Measurements from ENCODE around the gene CENPX.

CENPX gene

DNA sequence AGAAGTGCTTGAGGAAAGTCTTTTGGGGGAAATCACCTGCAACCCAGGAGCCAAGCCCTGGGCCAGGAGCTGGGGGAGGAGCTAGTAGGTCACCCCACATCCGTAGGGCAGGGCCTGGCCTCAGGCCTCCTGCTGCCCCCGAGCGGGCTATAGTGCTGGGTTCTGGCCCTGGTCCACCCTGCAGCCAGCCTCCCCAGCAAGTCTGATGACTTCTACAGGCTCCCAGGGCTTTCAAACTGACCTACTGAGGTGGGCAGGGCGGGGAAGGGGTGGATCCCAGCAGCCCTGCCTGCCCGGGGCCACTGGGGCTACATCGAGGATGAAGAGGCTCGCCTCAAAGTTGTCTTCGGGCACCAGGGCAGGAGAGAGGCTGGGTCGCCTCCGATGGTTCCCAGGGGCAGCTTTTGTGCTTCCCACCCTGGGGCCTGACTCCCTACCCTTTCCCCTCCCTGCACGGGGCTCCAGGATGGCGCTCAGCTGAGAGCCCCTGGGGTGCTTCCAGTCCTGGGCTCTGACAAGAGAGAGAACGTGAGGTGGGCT, 5.0 kb downstream of the CENPX start:
- TF ChIP-seq, protein P1, sequence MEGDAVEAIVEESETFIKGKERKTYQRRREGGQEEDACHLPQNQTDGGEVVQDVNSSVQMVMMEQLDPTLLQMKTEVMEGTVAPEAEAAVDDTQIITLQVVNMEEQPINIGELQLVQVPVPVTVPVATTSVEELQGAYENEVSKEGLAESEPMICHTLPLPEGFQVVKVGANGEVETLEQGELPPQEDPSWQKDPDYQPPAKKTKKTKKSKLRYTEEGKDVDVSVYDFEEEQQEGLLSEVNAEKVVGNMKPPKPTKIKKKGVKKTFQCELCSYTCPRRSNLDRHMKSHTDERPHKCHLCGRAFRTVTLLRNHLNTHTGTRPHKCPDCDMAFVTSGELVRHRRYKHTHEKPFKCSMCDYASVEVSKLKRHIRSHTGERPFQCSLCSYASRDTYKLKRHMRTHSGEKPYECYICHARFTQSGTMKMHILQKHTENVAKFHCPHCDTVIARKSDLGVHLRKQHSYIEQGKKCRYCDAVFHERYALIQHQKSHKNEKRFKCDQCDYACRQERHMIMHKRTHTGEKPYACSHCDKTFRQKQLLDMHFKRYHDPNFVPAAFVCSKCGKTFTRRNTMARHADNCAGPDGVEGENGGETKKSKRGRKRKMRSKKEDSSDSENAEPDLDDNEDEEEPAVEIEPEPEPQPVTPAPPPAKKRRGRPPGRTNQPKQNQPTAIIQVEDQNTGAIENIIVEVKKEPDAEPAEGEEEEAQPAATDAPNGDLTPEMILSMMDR (IDR thresholded peaks at IDR 0.05; ENCODE audit: low read depth, low read length, missing control alignments): no peak
- H3K4me3 ChIP-seq (ENCODE audit: low read depth, low read length): no peak overlapping the region
- DNase-seq (ENCODE audit: low read depth): no peak
- in situ Hi-C loops (cut with HindIII; ENCODE audit: low sequenced_read_pairs): no loop called here

DNA sequence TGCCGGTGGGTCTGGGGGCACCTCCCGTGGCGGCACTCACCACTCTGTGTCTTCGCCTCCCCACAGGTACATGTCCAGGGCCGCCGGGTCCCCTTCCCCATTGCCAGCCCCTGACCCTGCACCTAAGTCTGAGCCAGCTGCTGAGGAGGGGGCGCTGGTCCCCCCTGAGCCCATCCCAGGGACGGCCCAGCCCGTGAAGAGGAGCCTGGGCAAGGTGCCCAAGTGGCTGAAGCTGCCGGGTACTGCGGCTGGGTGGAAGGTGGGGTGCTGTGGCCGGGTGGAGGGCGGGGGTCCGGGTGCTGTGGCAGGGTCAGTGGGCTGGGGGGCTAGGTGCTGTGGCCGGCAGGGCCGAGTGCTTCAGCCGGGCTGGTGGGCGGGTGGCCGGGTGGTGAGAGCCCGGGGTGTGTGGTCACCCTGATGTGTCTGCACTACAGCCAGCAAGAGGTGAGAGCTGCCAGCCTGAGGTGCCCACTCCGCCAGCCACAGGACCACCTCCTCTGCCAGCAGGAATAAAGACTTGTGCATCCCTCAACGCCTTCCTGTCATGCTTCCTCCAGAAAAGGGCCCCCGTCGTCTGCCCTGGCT, 5.7 kb downstream of the CENPX start:
- TF ChIP-seq, protein P1 (IDR thresholded peaks at IDR 0.05; ENCODE audit: low read depth, low read length, missing control alignments): no peak
- DNase-seq (ENCODE audit: low read depth): no peak
- no peak overlapping the region for H3K4me3 ChIP-seq (ENCODE audit: low read depth, low read length)
- in situ Hi-C loops (cut with HindIII; ENCODE audit: low sequenced_read_pairs): no loop called here

- in situ Hi-C loops (cut with HindIII; ENCODE audit: low sequenced_read_pairs): no loop called here
- DNase-seq (ENCODE audit: low read depth): no peak
- no peak overlapping the region for H3K4me3 ChIP-seq (ENCODE audit: low read depth, low read length)
- TF ChIP-seq, protein P1 (IDR thresholded peaks at IDR 0.05; ENCODE audit: low read depth, low read length, missing control alignments): no peak
These were observed 6.4 kb downstream of the CENPX start for GRCh38 chr17:82016061-82016874.

DNA sequence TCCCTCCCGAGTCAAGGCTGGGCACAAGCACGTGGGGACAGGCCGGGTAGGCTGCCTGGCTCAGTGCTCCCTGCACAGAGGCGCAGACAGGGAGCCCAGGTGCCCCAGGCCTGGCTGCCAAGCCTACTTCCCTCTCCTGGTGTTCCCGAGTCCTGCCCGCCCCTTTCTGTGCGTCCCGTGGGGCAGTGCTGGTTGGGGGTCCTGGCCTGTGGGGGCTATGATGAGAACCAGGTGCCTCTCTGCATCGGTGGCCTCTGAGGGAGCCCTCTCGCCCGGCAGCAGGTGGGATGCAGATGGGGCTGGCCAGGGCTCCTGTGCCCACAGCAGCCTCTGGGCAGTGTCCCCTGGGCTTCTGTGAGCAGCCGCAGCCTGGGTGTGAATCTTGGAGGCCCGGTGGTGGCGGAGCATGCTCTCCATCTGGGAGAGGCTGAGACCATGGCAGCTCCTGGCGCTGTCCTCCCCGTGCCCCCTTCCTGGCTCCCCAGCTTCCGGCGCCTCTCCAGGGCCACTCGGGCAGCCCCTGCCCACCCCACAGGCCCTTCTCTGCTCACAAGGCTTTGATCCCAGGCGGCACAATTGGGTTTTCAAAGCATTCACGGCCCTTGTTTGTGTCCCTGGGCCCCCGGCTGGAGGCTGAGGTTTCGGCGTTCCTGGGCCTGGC, 7.2 kb downstream of the CENPX start:
- TF ChIP-seq, protein P1 (IDR thresholded peaks at IDR 0.05; ENCODE audit: low read depth, low read length, missing control alignments): no peak

DNA sequence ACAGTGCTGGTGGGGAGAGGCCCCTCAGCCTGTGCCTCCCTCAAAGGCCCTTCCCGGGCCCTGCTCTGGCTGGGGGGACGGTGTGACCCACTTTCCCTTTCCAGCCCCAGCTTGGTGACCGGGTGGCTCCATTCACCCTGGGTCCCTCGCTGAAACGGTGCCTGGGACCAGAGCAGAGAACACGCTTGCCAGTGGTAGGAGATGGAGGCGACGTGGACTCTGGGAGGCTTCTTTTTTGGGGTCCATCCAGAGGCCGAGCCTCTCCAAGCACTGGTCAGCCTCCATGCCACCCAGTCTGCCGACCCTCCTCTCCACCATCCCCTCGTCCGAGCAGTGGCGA, 7.7 kb downstream of the CENPX start:
- no peak overlapping the region for H3K4me3 ChIP-seq (ENCODE audit: low read depth, low read length)
- TF ChIP-seq, protein P1 (IDR thresholded peaks at IDR 0.05; ENCODE audit: low read depth, low read length, missing control alignments): no peak
- DNase-seq (ENCODE audit: low read depth): no peak
- in situ Hi-C loops (cut with HindIII; ENCODE audit: low sequenced_read_pairs): no loop called here

More for the DNA sequence above, 7.2 kb downstream of the CENPX start:
- in situ Hi-C loops (cut with HindIII; ENCODE audit: low sequenced_read_pairs): no loop called here
- DNase-seq (ENCODE audit: low read depth): no peak
- H3K4me3 ChIP-seq (ENCODE audit: low read depth, low read length): no peak overlapping the region

DNA sequence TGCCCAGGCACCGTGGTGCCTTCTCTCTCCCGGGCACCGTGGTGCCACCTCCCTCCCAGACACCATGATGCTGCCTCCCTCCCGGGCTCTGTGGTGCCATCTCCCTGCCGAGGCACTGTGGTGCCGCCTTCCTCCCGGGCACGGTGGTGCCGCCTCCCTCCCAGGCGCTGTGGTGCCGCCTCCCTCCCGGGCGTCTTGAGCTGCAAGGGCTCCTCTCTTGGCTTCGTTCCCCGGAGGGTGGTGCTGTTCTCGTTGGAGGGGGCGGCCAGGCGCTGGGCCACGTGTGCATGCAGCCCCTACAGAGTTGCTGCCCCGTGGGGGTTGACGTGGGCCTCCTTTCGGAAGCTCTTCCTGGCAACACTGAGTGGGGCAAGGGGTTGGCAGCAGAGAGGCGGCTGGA, 8.2 kb downstream of the CENPX start:
- in situ Hi-C loops (cut with HindIII; ENCODE audit: low sequenced_read_pairs): no loop called here
- DNase-seq (ENCODE audit: low read depth): no peak
- no peak overlapping the region for H3K4me3 ChIP-seq (ENCODE audit: low read depth, low read length)
- TF ChIP-seq, protein P1 (IDR thresholded peaks at IDR 0.05; ENCODE audit: low read depth, low read length, missing control alignments): no peak

Measured in astrocyte of the cerebellum (primary cell).